Nephron progenitor cell (in vitro differentiated cells): ENCODE data around the gene TOMM40.

ENCODE experiments used
- DNase-seq: peaks from one replicate; pipeline ENCODE4 v3.0.0; 2021
- H3K27ac Mint-ChIP-seq: 2 replicates; pipeline ENCODE4 v1.8.0; 2021; ENCODE audit warnings: mild to moderate bottlenecking, moderate library complexity, mixed read lengths
- H3K27me3 Mint-ChIP-seq: 2 replicates; pipeline ENCODE4 v1.8.0; 2021; ENCODE audit warnings: mild to moderate bottlenecking, low read depth, mixed read lengths; ENCODE audit not compliant: poor library complexity
- H3K36me3 Mint-ChIP-seq: 2 replicates; pipeline ENCODE4 v1.8.0; 2021; ENCODE audit warnings: low read depth, mixed read lengths
- H3K4me1 Mint-ChIP-seq: 2 replicates; pipeline ENCODE4 v1.8.0; 2021; ENCODE audit warnings: mixed read lengths
- H3K4me3 Mint-ChIP-seq: 2 replicates; pipeline ENCODE4 v1.8.0; 2021; ENCODE audit warnings: mild to moderate bottlenecking, moderate library complexity, mixed read lengths
- H3K9me3 Mint-ChIP-seq: 2 replicates; pipeline ENCODE4 v1.8.0; 2021; ENCODE audit warnings: mild to moderate bottlenecking, moderate library complexity, mixed read lengths
- CTCF ChIP-seq: fragments of 200-600 bp; sonication (generic); IDR thresholded peaks from 2 replicates; pipeline ENCODE4 v1.5.0; 2021; ENCODE audit warnings: antibody characterized with exemption

TOMM40 gene

GRCh38 chr19:44948763-44949374, 57.8 kb downstream of the TOMM40 start:
- Mint-ChIP-seq H3K9me3 (no peaks in the 10 kb centered on the region), H3K27me3 (peaks cover 4% of the 10 kb centered on the region), H3K4me1 (peaks cover 13% of the 10 kb centered on the region), H3K36me3 (no peaks in the 10 kb centered on the region), H3K4me3 (no peak overlapping the region), H3K27ac (peak overlapping the region; percentile 36)
- no peak for DNase-seq
- TF ChIP-seq CTCF: no peak

GRCh38 chr19:44949550-44949949, 58.5 kb downstream of the TOMM40 start:
- no peaks in the 10 kb centered on the region for H3K9me3 Mint-ChIP-seq
- no peak overlapping the region for H3K27ac Mint-ChIP-seq
- no peaks in the 10 kb centered on the region for H3K36me3 Mint-ChIP-seq
- H3K27me3 Mint-ChIP-seq: peaks cover 2% of the 10 kb centered on the region
- no peak overlapping the region for H3K4me3 Mint-ChIP-seq
- no peak for DNase-seq
- TF ChIP-seq CTCF: no peak
- H3K4me1 Mint-ChIP-seq: peaks cover 12% of the 10 kb centered on the region

GRCh38 chr19:44951179-44952159, 60.4 kb downstream of the TOMM40 start:
- peak; percentile 69 for DNase-seq
- H3K4me3 Mint-ChIP-seq: no peak overlapping the region
- no peaks in the 10 kb centered on the region for H3K36me3 Mint-ChIP-seq
- peak; percentile 85 for TF ChIP-seq CTCF
- no peaks in the 10 kb centered on the region for H3K9me3 Mint-ChIP-seq
- H3K4me1 Mint-ChIP-seq: peaks cover 24% of the 10 kb centered on the region
- H3K27me3 Mint-ChIP-seq: peaks cover 2% of the 10 kb centered on the region
- no peak overlapping the region for H3K27ac Mint-ChIP-seq
